Measurements from ENCODE around the gene GPN3. TPM values are rescaled to one million over a fixed set of nuclear protein-coding genes. Genes with fewer than 3 reads are reported as not detected.
A peak's percentile ranks its signal among the peaks of the same experiment; 100 is the strongest.

The GPN3 gene
- total and polyA plus RNA-seq, 2 of the 4 experiments (the other 2 are of a cell fraction), result 7.7 to 14.9 TPM

DNA sequence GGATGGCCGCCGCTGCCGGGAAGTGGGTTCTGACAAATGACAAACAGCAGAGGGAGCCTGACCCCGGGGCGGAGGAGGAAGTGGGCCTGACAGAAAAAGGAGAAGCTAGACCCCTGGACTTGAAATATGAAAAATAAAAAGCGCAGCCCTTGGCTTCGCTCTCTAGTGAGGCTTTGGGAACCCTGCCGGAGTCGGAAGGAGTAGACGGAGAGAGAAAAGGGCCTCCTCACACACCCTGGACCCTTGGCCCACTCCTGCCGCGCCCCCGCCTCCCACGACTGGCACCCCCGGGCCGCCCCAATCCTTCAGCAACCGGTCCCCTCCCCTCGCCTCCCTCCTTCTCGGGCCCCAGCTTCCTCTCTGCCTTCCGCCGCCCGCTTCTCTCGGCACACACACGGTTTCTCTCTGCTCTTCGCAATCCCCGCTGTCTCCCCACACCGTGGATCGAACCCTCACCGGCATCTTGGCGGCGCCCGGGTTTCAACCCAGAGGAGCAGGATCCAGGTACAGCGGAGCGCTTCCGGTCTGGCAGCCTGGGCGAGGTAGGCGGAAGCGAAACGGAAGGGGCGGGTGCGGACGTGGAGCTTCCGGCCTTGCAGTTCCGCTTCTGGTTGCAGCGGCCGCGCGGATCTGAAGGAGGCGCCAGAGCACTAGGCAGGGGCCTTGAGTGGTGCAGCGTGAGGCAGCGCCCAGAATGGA lies 18.1 kb downstream of the GPN3 start, which contains the start of gene ARPC3 (continued):
- TF ChIP-seq SMC3 (IDR thresholded peaks at IDR 0.05; ENCODE audit: low read depth, low read length) (peak; percentile 73), RAD21 (IDR thresholded peaks at IDR 0.05; ENCODE audit: low read length) (peak; percentile 97), CEBPB (IDR thresholded peaks at IDR 0.05; ENCODE audit: low read depth, low read length) (no peak)

DNA sequence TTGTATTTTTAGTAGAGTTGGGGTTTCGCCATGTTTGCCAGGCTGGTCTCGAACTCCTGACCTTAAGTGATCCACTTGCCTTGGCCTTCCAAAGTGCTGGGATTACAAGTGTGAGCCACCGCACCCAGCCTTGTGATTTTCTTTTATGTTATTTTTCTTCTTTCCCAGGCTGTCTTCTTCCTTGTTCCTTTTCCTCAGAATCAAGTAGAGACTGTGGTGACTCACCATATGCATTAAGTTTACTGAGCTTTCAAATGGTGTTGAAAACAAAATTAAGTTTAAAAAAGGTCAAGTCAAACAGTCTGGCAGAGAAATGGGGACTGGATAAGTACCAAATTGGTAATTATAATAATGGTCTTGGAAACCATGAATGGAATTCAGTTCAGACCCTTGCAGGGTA lies 23.6 kb downstream of the GPN3 start:
- H3K36me3 ChIP-seq (ENCODE audit: control insufficient read depth, insufficient read depth, low read length), result peaks cover 28% of the 10 kb centered on the region
- no peak overlapping the region for H3K9ac ChIP-seq (ENCODE audit: low read depth, low read length)
- H3K9me1 ChIP-seq (ENCODE audit: insufficient read depth, low read length), result peaks cover 4% of the 10 kb centered on the region; the same call in 1 of the 2 replicates
- intact Hi-C loops (cut with micrococcal nuclease), result no loop called here
- peaks cover 18% of the 10 kb centered on the region for H4K20me1 ChIP-seq (ENCODE audit: insufficient read depth, low read length)
- no peak overlapping the region for H2AFZ ChIP-seq (replicated peaks; ENCODE audit: low read length, poor library complexity)
- WGBS, 2 experiments (ENCODE audit: extremely low coverage in 2 of 2, insufficient read length in 1 of 2), result no CpG with 5 or more reads among the region's 3 CpGs
- H3K79me1 ChIP-seq (ENCODE audit: low read depth in 1 of 2, low read length in 2 of 2), result peaks cover 4 to 56% of the 10 kb centered on the region in 2 experiments; a peak in 3 of 4 replicates
- H3K27me3 ChIP-seq (ENCODE audit: control insufficient read depth, insufficient read depth, low read length), result no peaks in the 10 kb centered on the region
- ChIA-PET CTCF (no interaction called here), POLR2A (ENCODE audit: unreplicated experiment) (interaction anchor here (0.7 kb wide), 1 partner anchor 370 kb away, joined by 5 read pairs; no protein-coding TSS in a partner anchor)
- H4K8ac ChIP-seq (ENCODE audit: low read depth in 2 of 2, low read length in 2 of 2), result no peak overlapping the region
- 0 out of 2 replicates have a peak, but pooled peaks cover 5% of the 10 kb centered on the region for H3K4me1 ChIP-seq (ENCODE audit: control insufficient read depth, insufficient read depth, low read length)
- ATAC-seq (ENCODE audit: low read depth) (no peak; the same call in 1 of the 2 replicates), DNase-seq (no peak)
- H3K27ac ChIP-seq (ENCODE audit: insufficient read depth, low read length), result no peak overlapping the region
- H2BK5ac ChIP-seq (ENCODE audit: low read depth, low read length, poor library complexity, severe bottlenecking), result no peak overlapping the region
- no peak overlapping the region for H4K5ac ChIP-seq (ENCODE audit: low read depth, low read length)
- no peak overlapping the region for H2BK120ac ChIP-seq (ENCODE audit: low read depth, low read length)
- no TSS peak for BruUV-seq (replicated peaks)
- H3K56ac ChIP-seq (ENCODE audit: extremely low read depth, insufficient read depth, low read length), result no peak overlapping the region
- no peak overlapping the region for H3K18ac ChIP-seq (ENCODE audit: low read depth, low read length)
- dilution Hi-C loops (cut with HindIII; ENCODE audit: low sequenced_read_pairs, unreplicated experiment), result no loop called here
- H3K4ac ChIP-seq (ENCODE audit: low read depth, low read length), result no peak overlapping the region
- H2BK20ac ChIP-seq (ENCODE audit: low read depth, low read length), result no peak overlapping the region
- in situ Hi-C loops (cut with MboI; ENCODE audit: low sequenced_read_pairs), result no loop called here
- H2AK9ac ChIP-seq (replicated peaks; ENCODE audit: low read depth, low read length, poor library complexity), result no peak overlapping the region
- H4K91ac ChIP-seq (ENCODE audit: insufficient read depth, low read depth, low read length), result no peak overlapping the region
- no peak overlapping the region for H3K4me2 ChIP-seq (ENCODE audit: low read depth, low read length)
- no peak overlapping the region for H3K4me3 ChIP-seq (ENCODE audit: insufficient read depth, low read depth, low read length)
- H2AK5ac ChIP-seq (ENCODE audit: low read depth, low read length), result no peak overlapping the region
- no peak overlapping the region for H3K23ac ChIP-seq (ENCODE audit: low read depth, low read length)
- H3K14ac ChIP-seq (replicated peaks; ENCODE audit: low read depth, low read length), result no peak overlapping the region
- no peaks in the 10 kb centered on the region for H3K9me3 ChIP-seq (ENCODE audit: control insufficient read depth, insufficient read depth, low read length)
- no peak overlapping the region for H2BK15ac ChIP-seq (ENCODE audit: low read depth, low read length)
- TF ChIP-seq, protein P1, sequence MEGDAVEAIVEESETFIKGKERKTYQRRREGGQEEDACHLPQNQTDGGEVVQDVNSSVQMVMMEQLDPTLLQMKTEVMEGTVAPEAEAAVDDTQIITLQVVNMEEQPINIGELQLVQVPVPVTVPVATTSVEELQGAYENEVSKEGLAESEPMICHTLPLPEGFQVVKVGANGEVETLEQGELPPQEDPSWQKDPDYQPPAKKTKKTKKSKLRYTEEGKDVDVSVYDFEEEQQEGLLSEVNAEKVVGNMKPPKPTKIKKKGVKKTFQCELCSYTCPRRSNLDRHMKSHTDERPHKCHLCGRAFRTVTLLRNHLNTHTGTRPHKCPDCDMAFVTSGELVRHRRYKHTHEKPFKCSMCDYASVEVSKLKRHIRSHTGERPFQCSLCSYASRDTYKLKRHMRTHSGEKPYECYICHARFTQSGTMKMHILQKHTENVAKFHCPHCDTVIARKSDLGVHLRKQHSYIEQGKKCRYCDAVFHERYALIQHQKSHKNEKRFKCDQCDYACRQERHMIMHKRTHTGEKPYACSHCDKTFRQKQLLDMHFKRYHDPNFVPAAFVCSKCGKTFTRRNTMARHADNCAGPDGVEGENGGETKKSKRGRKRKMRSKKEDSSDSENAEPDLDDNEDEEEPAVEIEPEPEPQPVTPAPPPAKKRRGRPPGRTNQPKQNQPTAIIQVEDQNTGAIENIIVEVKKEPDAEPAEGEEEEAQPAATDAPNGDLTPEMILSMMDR (conservative IDR thresholded peaks at IDR 0.05; ENCODE audit: low read depth, low read length), result no peak
- TF ChIP-seq SMC3 (IDR thresholded peaks at IDR 0.05; ENCODE audit: low read depth, low read length) (no peak), FOS (IDR thresholded peaks at IDR 0.05; ENCODE audit: low read depth, low read length) (no peak), NFE2L2 (IDR thresholded peaks at IDR 0.05; ENCODE audit: low read depth, low read length) (no peak), MAZ (IDR thresholded peaks at IDR 0.05; ENCODE audit: borderline replicate concordance, low read depth, low read length) (no peak), CHD1 (IDR thresholded peaks at IDR 0.05; ENCODE audit: low read depth, low read length) (no peak), MXI1 (IDR thresholded peaks at IDR 0.05; ENCODE audit: borderline replicate concordance, low read depth, low read length) (no peak), BHLHE40 (IDR thresholded peaks at IDR 0.05; ENCODE audit: low read depth, low read length) (no peak), MAFK (IDR thresholded peaks at IDR 0.05; ENCODE audit: low read depth, low read length) (no peak), RAD21 (IDR thresholded peaks at IDR 0.05; ENCODE audit: low read length) (no peak), RFX5 (IDR thresholded peaks at IDR 0.05; ENCODE audit: low read depth, low read length) (no peak)
- TF ChIP-seq, protein P2, sequence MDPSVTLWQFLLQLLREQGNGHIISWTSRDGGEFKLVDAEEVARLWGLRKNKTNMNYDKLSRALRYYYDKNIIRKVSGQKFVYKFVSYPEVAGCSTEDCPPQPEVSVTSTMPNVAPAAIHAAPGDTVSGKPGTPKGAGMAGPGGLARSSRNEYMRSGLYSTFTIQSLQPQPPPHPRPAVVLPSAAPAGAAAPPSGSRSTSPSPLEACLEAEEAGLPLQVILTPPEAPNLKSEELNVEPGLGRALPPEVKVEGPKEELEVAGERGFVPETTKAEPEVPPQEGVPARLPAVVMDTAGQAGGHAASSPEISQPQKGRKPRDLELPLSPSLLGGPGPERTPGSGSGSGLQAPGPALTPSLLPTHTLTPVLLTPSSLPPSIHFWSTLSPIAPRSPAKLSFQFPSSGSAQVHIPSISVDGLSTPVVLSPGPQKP (IDR thresholded peaks at IDR 0.05; ENCODE audit: borderline replicate concordance, low read depth, low read length), result no peak

All from IMR-90 (cell line).